Upper lobe of left lung (tissue), 4 donors: ENCODE results near the gene HOXA4.

Source experiments
- POLR2A ChIP-seq, 4 donors: fragments of 450-650 bp; IDR thresholded peaks; one replicate each; pipeline ENCODE4 v1.5.1; 2016 to 2017; ENCODE audit warnings: antibody characterized with exemption in 4 of 4, mild to moderate bottlenecking in 2 of 4
- TF ChIP-seq, protein P1 (sequence below), 6 experiments: fragments of 450-650 bp in 4 of 6; fragments of 200-600 bp in 2 of 6; sonication (generic) in 2 of 6; IDR thresholded peaks; one replicate each; pipeline ENCODE4 v1.5.1; 2016 to 2019; ENCODE audit warnings: antibody characterized with exemption in 6 of 6

DNA sequence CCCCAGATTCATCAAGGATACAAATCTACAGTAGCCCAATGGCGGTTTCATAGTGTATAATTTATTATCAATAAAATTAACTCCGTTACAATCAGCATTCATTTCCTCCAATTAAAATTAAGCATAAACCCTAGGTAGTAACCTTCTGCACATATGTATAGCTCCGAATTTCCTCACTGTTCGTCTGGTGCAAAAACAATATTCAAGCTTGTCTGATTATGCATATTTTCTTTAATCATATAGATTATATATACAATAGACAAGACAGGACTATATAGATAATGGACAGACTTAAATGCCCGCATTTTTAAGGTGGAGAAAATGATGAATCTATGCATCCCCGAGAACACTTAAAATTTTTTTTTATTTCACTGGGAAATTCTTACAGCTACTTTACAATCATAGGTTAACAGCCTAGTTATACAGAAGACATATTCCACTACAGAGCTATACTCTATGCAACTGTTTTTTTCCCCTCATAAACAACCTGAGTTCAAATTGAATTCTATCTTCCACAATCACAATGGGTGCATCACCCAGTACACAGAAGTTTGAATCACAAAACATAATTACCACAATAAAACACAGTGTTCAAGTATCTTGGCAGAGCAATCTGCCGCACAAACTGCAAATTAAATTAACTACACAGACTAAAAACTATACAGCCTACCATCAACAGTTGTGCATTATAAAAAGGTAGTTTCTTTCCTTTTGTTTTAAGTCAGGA, 32.2 kb upstream of the HOXA4 start:
- TF ChIP-seq, protein P1, sequence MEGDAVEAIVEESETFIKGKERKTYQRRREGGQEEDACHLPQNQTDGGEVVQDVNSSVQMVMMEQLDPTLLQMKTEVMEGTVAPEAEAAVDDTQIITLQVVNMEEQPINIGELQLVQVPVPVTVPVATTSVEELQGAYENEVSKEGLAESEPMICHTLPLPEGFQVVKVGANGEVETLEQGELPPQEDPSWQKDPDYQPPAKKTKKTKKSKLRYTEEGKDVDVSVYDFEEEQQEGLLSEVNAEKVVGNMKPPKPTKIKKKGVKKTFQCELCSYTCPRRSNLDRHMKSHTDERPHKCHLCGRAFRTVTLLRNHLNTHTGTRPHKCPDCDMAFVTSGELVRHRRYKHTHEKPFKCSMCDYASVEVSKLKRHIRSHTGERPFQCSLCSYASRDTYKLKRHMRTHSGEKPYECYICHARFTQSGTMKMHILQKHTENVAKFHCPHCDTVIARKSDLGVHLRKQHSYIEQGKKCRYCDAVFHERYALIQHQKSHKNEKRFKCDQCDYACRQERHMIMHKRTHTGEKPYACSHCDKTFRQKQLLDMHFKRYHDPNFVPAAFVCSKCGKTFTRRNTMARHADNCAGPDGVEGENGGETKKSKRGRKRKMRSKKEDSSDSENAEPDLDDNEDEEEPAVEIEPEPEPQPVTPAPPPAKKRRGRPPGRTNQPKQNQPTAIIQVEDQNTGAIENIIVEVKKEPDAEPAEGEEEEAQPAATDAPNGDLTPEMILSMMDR (IDR thresholded peaks at IDR 0.05): no peak
- no peak for TF ChIP-seq POLR2A (IDR thresholded peaks at IDR 0.05)
